GM21619 (cell line): ENCODE results near the gene ZFYVE27.

ENCODE experiments used
- ATAC-seq: cut with Tn5 transposase; IDR thresholded peaks from one replicate; pipeline ENCODE4 v1.9.1; 2021; ENCODE audit not compliant: unreplicated experiment

The ZFYVE27 gene

DNA sequence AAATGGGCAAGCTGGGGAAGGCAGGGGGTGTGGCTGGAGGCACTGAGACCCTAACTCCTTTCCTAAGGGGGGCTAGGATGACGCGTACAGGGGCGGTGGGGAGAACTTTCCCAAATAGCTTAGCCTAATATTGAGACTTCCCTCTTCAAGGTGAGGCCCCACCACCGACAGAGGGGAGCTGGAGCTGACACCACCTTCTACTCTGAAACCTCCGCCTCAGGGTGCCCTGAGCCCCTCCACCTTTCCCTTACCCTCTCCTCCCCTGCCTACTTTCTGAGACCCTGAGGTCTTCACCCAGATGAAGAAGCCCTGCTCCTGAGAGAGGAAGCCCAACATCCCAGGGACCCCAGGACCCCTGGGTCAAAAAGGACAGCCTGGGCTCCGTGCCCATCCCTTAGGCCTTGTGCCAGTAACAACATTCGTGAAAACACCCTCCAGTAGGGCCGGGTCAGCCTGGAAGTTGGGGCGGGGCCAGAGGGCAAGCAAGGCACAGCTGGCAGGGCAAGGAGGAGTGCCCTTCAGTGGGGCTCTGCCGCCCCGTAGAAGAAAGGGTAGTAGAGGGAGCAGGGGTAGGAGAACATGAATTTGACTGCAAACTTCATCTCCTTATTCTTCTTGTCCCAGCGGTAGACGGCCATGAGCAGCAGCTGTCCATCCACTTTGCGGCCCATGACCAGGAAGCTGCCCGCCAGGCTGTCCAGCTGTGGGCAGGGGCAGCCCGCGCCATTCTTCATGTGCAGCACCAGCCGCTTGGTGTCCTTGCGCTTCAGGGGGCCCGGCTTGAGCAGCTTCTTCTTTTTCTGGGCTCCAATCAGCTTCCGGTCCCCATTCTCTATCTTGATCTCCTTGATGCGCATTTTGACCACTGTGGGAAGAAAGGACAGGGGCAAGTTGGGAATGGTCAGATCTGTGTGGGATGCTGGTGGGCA is 30.3 kb downstream of the ZFYVE27 start:
- ATAC-seq: no peak

DNA sequence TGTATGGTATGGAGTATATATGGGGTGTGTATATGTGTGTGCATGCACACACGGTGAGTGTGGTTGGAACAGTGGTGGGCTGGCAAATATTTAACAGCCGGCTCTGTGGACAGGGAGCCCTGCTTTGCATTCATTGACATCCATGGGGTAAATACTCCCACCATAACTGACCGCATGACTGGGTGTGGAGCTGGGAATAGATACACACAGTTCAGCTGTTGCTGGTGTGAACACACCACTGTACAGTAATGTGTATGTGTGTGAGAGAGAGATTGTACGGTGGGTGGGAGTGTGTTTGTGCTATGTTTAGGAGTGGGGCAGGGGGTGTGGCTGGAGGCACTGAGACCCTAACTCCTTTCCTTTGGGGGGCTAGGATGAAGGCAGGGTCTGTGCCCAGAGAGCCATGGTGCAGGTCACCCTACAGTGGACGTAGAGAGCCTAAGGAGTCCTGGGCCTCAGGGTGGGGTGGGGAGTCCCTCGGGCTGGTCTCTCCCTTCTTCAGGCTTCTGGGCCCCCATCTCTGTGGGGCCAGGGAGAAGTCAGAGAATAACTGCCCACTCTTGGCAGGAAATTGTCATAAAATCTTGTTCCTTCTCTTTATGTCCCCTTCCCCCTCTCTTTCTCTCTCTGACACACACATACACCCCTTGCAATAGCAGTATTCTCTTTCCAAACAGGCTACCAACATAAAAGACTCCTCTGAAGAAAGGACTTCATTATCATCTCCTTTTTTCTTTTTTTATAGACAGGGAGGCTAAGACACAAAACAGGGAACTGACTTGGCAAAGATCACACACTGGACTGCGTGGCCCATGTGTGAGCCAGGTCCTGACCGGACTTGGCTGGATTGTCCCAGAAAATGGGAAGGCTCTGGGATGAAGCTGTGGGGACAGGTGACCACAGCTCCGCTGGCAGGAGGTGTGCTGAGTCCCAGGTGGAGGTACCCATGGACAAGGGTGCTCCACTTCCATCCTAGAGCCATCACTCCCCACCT is 31.7 kb downstream of the ZFYVE27 start:
- ATAC-seq: no peak

DNA sequence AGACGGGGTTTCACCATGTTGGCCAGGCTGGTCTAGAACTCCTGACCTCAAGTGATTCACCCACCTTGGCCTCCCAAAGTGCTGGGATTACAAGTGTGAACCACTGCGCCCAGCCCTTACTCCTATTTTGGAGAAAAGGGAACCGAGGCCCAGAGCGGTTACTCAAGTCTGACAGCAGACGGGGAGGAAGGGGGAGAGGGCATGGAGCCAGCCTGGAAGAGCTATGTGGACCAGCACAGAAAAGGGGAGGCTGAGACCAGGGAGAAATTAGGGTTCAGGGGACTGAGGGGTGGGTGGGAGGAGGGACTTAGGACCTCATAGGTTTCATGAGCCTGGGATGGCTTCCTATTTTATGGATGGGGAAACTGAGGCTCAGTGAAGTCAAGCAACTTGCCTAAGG is 33.3 kb downstream of the ZFYVE27 start:
- ATAC-seq: no peak

DNA sequence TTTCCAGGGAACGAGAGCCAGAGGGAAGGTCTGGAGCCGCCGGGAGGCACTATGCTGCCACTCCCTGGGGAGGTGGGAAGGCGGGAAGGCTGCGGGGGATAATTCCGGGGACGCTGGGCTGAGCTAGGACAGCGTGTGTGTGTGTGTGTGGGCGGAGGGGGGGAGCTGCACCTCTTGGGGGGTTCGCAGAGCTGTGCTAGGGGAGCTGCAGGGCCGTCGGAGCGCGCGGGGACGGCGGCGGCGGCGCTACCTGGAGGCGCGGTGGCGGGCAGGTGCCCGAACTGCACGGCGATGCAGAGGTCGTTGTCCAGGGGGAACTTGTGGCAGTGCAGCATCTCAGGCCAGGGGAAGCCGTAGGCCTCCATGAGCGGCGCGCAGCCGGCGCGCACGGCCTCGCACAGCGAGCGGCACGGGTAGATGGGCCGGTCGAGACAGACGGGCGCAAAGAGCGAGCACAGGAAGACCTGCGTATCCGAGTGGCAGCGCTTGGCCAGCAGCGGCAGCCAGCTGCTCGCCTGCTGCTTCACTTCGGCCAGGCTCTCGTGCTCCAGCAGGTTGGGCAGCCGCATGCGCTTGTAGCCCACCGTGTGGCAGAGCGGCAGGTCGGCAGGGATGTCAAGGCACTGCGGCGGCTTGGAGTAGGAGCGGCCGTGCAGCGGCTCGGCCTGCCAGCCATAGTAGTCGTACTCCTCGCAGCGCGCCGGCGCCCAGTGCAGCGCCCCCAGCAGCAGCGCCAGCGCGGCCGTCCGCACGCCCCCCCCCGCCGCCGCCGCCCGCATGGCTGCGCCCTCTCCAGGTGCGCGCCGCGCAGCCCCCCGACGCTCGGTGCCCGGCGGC is 34.3 kb downstream of the ZFYVE27 start:
- ATAC-seq: no peak

DNA sequence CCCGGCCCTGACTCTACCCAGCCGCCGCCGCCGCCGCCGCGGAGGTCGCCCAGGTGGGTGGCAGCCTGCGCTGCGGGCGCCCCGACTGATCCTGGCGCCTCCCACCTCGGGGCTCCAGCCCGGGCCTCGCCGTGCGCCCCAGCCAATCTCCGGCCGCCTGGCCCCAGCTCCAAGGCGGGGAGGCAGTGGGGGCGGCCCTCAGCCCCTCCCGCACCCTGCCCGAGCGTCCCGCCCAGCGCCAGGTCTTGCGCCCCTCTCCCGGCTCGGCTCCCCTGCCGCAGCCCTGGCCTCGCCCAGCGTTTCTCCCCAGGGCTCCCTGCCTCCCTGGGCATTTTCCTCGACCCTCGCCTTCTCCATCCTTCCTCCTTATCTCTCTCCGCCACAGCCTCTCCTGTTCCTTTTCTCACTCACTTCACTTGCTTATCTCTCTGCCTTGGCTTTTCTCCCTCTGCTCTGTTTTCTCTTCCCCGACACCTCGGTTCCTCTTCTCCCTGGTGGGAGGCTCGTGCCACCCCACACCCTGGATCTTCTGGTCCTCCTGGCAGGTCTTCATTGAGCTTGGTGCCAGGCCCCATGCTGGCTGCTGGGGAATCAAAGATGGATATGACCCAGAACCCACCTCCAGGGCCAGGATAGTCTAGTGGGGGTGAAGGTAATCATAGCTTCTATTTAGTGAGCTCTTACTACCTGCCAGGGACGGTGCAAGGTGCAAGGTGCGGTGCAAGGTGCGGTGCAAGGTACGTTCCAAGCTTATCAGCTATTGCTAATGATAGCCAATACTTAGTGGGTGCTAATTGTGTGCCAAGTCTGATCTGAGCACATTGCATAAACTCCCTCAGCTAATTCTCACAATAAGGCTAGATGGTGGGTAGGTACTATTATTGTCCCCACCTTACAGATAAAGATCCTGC is 35.2 kb downstream of the ZFYVE27 start, which contains the start of gene SFRP5:
TSS of gene SFRP5 (minus strand) at position 87 of the 911 bp plus-strand sequence. CDS start 166 bp downstream, outside the sequence.
- ATAC-seq: no peak

DNA sequence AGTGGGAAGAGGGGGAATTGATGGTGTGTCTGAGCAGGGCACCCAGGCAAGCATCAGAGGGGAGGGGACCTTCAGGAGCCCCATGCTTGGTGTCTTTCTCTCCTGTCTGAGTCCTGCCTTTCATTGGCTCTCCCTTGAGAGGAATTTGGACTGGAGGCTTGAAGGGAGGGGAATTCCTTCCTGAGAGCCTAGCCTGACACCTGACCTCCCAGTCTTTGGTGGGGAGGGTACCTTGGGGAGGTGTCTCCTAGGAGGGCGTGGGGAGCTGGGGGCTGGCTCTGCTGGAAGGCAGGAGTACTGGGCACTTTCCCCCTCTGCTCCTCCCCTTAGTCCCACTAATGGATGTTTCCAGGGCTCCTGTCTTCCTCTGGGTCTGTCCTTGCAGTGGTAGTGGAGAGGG is 36.2 kb downstream of the ZFYVE27 start:
- no peak for ATAC-seq

DNA sequence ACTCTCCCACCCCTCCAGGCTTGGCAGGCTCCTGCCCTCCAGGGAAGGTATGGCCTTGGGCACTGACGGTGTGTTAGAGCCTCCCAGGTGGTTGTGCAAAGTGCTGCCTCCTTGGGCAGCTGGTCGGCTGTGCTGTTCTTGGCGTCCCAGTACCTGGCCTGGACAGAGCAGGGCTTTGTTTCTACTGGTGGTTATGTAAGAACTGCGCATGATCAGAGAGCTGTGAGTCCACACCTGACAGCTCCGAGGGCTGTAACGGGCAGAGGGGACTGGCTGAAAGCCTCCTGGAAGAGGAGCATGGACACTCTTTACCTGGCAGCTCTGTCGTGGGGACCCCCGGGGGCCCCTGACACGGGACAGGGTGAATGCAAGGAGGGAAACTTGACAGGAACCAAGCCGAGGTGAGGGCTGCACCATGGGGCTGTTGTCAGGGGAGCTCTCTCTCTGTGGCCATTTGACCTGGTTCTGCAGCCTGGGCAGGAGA is 37.9 kb downstream of the ZFYVE27 start:
- ATAC-seq: no peak

DNA sequence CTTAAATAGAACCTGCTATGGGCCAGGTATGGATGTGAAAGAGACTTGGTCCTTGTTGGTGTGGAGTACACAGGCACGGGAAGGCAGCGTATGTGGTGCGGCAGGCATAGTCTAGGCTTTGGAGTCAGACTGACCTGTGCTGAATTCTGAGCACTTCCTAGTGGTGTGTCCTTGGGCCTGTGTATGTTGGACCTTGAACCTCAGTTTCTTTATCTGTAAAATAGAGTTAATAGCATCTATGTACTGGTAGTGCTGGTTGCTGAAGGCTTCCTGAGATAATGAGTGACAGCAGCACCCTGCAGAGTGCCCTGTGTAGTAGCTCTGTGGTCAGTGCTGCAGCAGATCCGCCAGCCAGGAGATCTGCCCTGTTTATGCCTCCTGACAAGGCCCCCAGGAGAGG is 40.2 kb downstream of the ZFYVE27 start:
- ATAC-seq: no peak

DNA sequence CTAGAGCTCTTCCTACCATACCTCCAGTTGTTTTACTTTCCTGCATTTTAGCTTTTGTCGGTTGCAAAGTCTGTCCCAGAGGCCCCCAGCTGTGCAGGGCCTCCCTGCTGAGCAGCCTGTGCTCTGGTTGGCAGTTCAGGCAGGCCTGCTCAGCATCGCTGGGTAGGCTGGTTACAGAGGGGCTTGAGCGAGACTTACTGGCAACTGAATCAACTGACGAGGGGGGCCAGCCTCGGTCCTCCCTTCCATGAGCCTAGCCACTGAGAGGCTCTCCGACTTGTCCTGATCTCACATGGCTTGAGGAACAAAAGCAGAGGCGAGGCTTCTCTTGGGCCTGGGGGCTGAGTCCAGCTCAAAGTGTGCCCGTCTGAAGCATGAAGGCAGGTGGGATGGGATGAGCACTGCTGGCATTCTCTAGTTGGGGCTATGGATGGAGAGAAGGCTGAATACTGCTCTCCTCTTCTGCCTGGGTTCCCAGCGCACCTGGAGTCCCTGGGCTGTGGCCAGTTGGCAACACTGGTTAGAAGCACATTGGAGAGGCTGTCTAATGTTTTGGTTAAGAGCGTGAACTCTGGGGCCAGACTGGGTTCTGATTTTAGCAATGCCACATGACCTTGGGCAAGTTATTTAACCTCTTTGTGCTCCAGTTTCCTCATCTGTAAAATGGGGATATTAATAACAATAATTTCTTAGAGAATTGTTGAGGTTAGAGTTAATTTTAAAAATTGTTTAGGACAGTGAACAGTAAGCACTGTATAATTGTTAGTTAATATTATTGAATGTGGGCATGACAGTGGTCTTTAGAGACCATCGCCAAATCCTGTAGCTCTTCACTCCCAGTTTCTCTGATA is 41.7 kb downstream of the ZFYVE27 start:
- no peak for ATAC-seq

DNA sequence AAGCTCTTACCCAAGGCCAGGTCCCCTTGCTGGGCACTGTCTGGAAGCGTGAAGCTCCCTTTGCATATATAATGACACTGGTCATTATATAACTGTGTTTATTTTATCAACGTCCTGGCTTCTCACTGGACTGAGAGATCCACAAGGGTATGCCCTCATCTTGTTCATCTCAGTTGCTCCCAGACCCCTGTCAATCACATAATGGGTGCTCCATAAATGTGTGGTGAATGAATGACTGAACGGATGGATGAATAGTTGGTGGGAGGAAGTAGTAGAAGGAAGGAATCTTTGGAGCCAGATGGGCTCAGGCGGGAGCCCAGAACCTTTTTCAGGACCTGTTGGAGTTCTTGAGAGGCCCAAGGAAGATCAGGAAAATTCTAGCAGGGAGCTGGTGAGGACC is 42.6 kb downstream of the ZFYVE27 start:
- ATAC-seq: no peak

DNA sequence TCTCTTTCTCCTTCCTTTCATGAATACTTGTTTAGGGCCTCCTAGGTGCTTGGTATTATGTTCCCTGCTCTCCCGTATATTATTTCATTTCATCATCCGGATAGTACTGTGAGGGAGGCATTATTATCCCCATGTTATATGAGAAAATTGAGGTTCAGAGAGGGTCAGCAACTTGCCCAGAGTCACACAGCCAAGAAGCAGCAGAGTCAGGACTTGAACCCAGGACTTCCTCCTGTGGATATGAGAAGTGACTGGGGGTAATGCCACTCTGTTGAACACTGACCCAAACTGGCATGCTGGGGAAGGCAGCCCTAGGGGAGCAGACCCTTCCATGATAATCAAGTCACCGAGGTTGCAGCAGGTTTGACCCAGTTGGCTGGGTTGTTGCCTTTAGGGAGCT is 43.0 kb downstream of the ZFYVE27 start:
- ATAC-seq: no peak

DNA sequence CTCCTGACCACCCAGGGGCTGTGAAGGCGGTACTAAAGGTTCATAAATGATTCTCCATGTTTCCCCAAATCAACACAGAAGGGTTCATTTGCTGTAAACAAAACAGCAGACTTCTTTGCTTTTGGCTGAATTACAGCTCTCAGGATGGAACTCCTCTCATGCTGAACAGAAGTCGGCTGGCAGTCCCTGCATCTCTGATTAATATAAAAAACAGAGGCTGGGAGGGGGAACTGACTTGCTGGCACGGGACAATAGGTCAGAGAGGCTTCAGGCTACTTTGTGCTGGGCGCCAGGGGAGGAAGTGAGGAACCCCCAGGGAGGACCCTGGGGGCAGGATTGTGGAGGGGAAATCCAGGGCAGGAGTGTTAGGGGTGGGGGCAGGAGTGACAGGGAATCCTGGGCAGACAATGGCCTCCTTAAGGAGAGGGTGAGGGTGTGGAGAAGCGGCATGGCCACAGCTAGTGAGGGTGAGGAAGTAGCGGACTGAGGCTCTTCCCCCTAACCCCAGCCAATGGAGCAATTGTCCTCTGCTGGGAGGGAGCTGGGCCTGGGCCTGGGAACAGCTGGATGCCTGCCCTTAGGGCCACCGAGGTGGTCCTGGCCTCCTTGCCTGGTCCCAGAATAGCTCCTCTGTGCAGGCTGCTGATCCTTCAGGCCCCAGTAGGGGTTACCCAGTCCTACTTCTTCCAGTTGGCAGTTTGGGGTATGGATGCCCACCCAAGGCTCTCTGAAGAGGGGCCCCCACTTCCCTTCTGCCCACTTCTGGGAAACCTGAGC is 44.1 kb downstream of the ZFYVE27 start:
- no peak for ATAC-seq

DNA sequence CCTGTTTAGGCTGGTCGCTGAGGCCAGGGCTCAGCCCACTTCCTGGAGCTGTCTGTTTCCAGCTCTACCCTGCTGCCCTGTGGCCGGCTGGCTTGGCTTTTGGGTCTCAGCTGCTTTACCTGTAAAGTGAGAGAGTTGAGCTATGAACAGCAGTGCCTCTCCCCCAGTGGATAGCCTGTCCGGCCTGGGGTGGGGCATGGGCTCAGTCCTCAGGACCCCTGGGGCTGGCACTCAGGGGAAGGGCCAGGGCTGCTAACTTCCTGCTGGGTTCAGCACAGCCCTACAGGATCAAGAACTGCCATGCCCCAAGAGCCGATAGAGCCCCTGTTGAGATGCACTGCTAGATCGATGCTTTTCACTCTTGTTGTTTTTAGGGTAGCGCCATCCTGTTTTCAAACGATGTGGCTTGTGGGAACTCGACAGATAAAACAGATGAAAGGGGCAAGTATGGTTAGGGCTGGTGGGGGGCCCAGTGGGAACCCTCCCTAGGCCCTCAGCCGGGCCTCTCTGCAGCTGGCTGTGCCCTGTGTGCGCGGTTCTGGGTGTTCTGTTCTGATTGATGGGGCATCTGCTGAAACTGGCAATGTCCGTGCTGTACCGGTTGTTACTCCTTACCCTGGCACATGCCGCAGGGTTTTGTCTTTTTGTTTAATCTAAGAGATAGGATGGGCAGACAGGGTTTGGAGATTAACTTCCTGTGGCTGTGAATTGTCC is 44.8 kb downstream of the ZFYVE27 start:
- no peak for ATAC-seq

DNA sequence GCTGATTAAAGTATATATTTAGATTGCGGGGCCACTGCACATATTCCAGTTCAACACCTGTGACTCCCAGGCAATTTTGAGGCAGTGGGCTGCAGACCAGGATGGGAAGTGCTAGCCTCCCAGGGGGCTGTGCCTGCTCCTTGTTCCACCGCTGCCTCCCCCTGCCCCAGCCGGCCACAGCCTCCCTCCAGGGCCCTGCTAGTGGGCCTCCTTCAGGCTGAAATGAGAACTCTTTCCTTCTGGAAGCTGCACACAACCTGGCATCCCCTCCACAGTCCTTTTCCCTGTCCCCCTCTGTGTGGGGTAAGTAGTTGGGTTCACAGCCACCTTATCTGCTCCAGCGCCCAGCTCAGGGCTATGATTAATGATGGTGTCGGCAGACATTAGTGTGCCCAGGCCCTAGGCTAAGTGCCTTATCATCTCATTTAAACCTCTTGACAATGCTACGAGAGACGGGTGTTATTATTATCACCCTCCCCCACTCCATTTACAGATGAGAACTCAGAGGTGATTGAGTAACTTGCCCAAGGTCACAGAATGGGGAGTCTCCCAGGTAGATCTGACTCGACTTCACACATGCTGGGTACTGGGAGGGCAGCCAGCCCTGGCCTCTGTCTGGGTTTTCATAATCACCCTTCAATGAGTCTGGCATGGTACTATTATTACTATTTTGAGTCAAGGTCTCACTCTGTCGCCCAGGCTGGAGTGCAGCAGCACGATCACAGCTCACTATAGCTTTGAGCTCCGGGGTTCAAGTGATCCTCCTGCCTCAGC is 45.7 kb downstream of the ZFYVE27 start:
- ATAC-seq: no peak

DNA sequence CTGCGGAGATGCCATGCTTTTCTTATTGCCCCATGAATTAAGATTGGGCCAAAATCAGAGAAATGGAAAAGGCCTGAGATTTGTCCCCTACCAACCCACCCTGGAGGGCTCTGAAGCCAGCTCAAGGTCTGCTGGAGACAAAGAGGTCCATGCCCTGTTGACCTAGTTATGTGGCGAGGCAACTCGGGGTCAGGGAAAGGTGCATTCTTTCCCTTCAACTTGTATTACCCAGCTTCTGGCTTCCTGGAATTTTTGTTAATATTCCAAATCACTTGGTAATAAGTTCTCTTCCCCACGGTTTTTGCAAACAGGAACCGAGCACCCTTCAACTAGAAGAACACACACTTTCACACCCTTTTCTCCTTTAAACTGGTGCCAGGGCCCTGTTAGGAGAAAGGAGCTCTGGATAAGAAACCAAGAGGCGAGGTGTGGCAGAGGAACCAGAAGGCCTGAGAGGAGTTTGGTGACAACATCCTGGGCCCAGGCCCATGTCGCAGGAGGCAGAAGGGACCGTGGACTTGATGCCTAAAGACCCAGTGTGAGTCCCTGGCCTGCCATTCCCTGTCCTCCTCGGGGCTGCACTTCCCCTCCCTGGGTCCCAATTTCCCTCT is 47.4 kb downstream of the ZFYVE27 start:
- ATAC-seq: no peak

DNA sequence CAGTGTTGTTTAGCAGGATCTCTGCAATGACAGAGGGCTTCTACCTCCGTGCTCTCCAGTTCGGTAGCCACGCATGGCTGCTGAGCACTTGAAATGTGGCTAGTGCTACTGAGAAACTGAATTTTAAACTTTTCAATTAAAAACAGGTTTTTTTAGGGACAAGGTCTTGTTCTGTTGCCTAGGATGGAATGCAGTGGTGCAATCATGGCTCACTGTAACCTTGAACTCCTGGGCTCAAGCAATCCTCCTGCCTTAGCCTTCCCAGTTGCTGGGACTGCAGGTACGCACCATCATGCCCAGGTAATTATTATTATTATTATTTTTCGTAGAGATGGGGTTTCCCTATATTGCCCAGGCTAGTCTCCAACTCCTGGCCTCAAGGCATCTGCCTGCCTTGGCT is 48.3 kb downstream of the ZFYVE27 start:
- no peak for ATAC-seq
